ENCODE measurements around the gene PPP2R3A. TPM values are rescaled to one million over a fixed set of nuclear protein-coding genes. Genes with fewer than 3 reads are reported as not detected.

PPP2R3A gene
- total RNA-seq, 1 donor from 2014 or later = 25.9 TPM

DNA sequence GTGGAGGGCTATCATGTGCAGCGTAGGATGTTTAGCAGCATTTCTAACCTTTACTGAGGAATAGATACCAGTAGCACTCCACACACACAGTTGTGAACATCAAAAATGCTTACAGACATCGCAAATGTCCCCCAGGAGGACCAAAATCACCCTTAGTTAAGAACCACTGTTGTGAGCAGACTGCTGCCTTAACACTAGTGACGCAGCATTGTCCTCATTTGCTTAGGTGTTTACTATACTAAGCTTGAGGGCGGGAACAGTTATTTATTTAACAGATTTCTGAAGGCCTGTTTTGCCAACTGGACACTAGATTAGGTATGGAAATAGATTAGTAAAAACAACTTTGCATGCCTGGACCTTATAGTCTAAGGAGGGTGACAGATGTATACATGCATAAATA is 2.3 kb downstream of the PPP2R3A start:
- peak overlapping the region; percentile 85 for H3K4me3 ChIP-seq (ENCODE audit: low read depth, low read length)
- TF ChIP-seq, protein P1, sequence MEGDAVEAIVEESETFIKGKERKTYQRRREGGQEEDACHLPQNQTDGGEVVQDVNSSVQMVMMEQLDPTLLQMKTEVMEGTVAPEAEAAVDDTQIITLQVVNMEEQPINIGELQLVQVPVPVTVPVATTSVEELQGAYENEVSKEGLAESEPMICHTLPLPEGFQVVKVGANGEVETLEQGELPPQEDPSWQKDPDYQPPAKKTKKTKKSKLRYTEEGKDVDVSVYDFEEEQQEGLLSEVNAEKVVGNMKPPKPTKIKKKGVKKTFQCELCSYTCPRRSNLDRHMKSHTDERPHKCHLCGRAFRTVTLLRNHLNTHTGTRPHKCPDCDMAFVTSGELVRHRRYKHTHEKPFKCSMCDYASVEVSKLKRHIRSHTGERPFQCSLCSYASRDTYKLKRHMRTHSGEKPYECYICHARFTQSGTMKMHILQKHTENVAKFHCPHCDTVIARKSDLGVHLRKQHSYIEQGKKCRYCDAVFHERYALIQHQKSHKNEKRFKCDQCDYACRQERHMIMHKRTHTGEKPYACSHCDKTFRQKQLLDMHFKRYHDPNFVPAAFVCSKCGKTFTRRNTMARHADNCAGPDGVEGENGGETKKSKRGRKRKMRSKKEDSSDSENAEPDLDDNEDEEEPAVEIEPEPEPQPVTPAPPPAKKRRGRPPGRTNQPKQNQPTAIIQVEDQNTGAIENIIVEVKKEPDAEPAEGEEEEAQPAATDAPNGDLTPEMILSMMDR (conservative IDR thresholded peaks at IDR 0.05; ENCODE audit: low read depth, low read length) = no peak
- DNase-seq (ENCODE audit: low read depth) = no peak

DNA sequence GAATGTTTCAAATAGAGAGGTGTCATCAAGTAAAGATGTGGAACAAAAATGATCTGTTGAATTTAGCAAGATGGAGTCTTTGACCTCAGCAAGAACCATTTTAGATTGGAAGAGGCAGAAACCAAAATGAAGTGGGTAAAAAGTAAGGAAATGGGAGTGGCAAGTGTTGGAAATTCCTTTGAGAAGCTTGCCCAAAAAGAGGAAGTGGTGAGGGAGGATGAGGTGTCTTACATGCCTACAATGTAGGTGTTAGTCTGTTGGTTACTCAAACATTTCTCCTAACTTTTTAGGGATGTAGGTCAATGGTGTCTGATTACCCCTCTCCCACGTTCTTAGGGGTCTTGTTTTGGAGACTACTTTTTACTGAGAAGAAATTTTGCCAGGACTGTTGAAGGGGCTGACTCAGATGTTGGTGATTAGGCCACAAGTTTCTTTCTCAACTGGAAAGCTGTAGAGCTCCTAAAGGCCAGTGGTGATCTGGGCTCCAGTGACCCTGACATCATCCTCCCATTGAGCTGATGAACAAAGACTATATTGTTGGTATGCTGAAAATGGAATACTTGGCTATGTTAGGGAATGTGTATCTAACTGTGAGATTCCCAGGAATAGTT is 5.1 kb downstream of the PPP2R3A start:
- DNase-seq (ENCODE audit: low read depth) = no peak
- H3K4me3 ChIP-seq (ENCODE audit: low read depth, low read length) = no peak overlapping the region
- TF ChIP-seq, protein P1 (conservative IDR thresholded peaks at IDR 0.05; ENCODE audit: low read depth, low read length) = no peak

DNA sequence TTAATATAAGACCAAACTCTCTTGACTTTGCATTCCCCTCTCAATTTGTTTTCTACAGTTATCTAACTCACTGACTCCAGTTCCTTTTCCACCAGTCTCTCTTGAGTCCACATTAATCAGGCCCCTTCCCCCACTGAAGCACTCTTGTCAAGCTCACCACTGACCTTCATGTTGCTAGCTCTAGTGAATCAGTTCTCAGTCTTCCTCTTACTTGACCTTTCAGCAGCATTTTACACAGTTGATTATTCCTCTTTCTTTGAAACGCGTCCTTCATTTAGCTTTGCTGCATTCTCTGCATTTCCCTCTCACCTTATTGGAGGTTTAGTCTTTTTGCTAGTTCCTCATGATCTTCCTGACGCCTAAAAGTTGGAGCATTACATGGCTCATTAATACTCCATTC is 8.3 kb downstream of the PPP2R3A start:
- H3K4me3 ChIP-seq (ENCODE audit: low read depth, low read length) = no peak overlapping the region
- no peak for DNase-seq (ENCODE audit: low read depth)
- TF ChIP-seq, protein P1 (conservative IDR thresholded peaks at IDR 0.05; ENCODE audit: low read depth, low read length) = no peak

DNA sequence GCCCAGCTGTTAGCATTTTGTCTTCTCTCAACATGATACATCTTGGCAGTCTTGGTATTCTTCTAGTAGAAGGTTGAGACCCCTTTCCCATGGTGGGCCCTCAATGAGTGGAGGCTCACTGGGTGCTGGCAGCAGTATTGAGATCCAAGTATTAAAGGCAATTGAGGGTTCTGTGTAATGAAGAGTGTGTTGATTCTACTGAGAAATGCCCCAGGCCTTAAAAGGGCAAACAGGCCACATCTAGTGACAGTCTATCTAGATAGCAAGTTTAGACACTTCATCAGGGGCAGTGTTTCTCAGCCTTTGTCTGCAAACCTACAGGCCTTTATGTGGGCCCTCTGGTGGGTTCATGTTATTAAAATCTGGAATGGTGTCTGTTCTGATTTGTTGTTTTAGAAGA is 9.5 kb downstream of the PPP2R3A start:
- TF ChIP-seq, protein P1 (conservative IDR thresholded peaks at IDR 0.05; ENCODE audit: low read depth, low read length) = no peak
- no peak overlapping the region for H3K4me3 ChIP-seq (ENCODE audit: low read depth, low read length)
- no peak for DNase-seq (ENCODE audit: low read depth)

DNA sequence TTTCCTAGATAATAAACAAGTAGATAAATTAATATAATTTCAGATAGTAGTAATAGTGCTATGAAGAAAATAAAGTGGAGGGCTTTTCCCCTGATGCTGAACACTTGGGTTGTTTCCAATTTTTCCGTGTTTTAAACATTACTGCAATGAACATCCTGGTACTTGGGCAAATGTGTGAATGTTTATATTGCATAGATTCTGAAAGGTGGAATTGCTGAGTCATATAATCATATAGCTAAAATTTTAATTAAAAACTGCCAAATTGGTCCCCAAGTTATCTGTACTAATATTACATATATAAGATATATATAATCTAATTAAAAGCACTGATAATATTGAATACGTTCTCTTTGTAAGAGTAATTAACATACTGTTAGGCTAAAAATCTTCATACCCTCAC is 10.0 kb downstream of the PPP2R3A start:
- TF ChIP-seq, protein P1 (conservative IDR thresholded peaks at IDR 0.05; ENCODE audit: low read depth, low read length) = no peak
- no peak for DNase-seq (ENCODE audit: low read depth)
- no peak overlapping the region for H3K4me3 ChIP-seq (ENCODE audit: low read depth, low read length)

DNA sequence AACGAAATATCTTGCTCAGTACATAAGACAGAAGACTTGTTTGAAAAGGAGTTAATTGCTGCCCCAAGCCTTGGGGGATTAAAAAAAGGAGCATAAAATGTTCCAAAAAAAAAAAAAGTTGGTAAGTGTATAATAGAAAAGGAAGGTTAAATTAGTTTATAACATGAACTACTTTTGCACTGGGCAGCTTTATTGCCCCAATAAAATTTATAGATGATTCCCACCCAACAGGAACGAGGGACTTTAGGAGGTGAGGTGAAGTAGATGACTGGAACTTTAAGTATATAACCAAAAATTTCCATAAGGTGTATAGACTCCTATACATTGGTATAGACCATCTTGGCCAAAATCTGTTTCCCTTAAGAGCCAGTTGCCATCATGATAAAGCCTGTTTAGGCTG is 14.8 kb downstream of the PPP2R3A start:
- TF ChIP-seq, protein P1 (conservative IDR thresholded peaks at IDR 0.05; ENCODE audit: low read depth, low read length) = no peak
- DNase-seq (ENCODE audit: low read depth) = no peak
- no peak overlapping the region for H3K4me3 ChIP-seq (ENCODE audit: low read depth, low read length)

DNA sequence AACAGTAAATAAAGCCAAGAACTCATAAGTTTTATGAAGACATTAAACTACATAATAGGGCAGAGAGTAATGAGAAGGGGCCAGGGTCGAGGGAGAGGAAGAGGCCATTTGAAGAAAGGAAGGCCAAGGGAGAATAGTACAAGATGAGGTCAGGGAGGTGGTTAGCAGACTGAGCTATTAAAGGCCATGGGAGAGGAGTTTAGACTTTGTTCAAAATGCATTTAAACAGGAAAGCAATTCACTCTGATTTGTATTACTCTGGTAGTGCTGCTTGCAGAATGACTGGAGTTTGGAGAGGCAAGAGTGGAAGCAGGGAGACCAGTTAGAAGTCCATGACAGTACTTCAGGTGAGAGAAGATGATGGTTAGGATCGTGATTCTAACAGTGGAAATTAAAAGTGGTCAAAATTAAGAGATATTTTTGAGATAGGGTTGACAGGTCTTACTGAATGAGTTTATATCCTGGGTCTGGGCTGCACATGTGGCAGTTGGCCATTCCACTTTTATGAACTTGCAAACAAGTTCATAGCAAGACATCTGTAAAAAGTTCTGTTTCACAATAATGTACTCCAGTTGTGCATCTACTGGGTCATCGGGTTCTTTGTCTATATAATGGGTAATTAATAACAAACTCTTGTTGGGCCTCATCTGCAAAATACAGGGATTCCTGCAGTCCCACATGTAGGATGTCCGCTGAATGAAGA is 16.3 kb downstream of the PPP2R3A start:
- TF ChIP-seq, protein P1 (conservative IDR thresholded peaks at IDR 0.05; ENCODE audit: low read depth, low read length) = no peak
- no peak overlapping the region for H3K4me3 ChIP-seq (ENCODE audit: low read depth, low read length)
- no peak for DNase-seq (ENCODE audit: low read depth)
